Activated CD8-positive, alpha-beta memory T cell treated with anti-CD3 and anti-CD28 coated beads for 48 hours (primary cell): Measurements from ENCODE around the gene ARHGAP42.

Experiments used
- DNase-seq, 3 experiments: peaks; one replicate each; pipeline ENCODE4 v3.0.0-alpha.2; 2020; ENCODE audit warnings: low read depth in 2 of 3, low spot score in 2 of 3

The ARHGAP42 gene

DNA sequence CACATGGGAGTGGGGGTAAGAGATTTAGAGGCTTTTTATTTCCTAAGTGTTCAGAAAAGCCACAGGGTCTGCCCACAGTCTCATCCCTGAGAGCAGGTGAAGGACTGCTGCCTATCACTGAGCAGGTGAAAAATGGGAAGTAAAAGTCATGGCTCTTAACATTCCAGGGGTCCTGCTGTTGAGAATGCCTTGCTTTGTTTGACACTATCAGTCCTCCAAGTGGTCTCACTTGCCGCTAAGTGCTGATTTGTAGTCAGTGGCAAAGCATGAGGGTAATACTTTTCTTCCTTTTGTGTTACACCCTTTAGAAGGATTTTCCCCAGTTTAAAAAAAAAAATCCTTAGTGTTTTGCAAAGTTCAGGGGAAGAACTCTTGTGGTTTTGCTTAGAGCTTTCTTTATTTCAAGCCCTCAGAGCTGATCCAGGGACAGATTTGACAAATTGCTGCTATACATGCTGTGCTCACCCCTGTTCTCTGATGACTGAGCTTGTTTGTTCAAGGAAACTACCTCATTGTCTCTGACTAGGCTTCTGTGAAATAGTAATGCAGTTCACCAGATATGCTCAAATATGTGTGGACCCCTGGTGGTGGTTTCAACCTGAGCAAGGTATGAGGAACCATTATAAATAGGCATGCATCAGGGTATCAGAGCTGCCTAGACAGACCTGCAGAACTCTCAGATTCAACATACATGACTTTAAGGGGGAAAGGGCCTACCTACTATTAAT is 141.0 kb downstream of the ARHGAP42 start:
- no peak for DNase-seq

DNA sequence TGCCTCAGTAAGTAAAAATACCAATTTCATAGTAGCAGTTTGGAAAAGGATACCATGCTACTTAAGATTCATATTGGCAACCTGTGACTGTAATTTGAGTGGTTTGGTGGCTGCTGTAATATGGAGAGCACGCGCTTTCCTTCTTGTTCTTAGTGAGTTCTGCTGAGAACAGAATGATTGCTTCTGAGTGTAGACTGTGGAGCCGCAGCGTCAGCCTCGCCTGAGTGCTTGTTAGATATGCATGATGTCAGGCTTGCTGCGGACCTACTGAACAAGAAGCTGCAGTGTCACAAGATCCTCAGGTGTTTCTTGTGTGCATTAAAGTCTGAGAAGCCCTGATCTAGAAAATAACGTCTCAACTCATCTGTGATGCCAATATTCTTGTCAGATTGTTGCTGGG is 143.2 kb downstream of the ARHGAP42 start:
- no peak for DNase-seq

DNA sequence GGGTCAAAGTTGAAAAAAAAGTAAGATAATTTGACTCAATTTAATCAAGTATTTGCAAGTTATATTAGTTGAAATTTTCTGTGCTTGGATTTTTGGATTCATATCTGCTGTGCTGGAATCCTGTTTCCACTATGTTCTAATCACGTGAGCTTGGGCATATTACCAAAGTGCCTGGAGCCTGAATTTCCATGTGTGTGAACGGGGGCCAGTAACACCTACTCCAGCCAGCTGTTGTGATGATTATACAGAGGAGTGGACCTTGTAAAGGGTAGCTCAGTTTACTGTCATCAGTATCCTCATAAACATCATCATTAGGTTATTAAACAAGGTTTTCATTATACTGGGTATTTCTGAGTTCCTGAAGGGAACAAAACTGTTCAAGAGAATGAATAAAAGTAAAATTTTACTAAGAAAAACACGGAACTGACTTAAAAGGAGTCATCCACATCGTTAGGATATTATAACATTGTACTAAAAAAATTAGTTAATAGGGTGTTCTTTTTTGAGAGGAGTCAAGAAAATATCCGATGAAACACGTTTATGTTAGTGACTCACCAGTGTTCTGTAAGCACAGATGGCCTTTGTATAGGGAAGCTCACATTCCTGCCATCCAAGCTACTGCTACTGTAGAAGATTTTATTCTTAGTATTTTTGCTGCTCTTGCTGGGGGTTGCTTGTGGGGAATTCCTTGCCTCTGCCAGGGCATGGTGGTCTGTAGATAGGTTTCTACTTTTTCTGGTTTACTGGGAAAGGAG is 144.1 kb downstream of the ARHGAP42 start:
- no peak for DNase-seq

DNA sequence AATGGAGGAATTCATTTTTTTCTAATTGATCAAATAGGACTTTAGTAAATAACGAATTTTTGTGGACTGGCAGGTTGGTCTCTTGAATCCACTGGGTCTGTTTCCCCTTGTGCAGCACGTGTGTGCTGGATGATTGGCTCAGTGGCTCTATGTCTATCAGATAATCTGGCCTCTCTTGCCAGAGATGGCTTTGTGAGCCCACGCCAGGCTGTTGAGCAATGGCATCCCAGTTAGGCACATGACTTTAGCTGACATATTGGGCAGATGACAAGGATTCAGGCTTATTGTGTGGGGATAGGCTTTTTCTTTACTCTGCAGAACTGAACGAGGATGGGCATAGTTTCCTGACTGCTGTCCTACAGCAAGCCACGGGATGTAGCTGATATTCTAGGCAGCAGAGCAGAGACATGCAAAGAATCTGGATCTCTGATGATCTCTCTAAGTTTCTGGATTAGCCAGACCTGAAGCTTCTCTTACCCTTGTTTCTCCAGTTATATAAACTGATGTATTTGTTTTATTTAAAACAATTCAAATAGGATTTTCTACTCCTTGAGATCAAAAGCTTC is 144.9 kb downstream of the ARHGAP42 start:
- DNase-seq, result no peak

DNA sequence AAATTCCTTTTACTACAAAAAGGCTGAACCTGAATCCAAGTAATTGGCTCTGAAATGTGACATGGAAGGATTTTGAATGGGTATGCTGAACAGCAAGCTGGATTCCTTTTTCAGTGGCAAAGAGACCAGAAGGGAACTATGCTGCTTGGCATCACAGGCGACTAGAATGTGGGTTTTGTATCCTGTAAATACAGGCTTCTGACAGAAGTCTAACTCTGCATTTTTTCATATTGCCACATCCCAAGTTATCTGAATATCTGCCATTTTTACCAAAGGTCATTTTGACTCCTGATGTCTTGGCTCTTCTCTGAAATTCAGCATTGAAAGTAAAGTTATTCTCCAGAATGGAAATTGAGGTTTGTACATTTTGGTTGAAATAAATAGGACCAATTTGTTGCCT is 145.7 kb downstream of the ARHGAP42 start:
- DNase-seq, result no peak

DNA sequence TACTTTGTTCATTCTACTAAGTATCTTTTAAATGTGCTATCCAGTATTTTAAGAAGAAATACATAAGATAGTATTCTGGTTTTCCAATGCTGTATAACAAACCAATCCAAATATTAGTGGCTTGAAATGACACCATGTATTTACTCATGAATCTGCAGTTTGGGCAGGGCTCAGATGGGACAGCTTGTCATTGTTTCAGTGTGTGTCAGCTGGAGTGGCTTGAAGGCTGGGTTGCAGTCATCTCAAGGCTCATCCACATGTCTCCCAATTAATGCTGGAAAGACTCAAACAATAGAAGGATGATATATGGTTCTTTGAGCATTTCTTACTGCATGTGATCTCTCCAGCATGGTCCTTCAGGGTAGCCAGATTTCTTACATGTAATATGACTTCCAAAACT is 146.2 kb downstream of the ARHGAP42 start:
- DNase-seq, result no peak

DNA sequence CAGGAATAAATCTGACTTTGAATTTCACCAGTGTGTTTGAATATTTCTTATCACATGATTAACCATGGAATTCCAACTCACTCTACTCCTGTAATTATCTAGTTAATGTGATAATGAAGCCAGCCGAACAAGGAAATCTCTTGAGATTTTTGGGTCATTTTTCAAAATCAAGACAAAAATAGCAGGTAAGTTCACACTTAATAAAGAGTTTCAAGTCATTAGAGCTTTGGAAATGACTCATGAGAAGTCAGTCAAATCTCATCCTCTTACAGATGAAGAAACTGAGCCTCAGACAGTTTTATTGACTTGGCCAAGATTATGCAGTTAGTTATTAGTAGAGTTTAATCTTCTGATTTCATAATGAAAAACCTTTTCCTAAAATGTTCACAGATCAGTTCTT is 148.8 kb downstream of the ARHGAP42 start:
- DNase-seq, result no peak

DNA sequence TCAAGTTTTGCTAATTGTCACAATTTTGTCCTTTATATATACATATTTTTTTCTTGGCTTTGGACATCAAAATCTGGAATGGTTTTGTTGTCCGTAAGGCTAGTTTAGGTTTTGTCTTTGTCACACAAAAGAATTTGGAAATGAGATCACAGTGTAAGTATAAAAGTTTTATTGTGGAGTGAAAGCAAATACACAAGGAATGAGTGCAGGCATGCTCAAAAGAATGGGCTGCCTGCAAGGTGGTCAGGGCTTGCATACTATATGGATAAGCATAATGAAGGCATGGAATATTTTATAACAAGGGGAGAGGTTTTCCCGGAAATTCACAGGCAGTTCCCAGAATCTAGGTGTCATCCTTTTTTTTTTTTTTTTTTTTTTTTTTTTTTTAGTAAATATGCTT is 150.2 kb downstream of the ARHGAP42 start:
- no peak for DNase-seq

DNA sequence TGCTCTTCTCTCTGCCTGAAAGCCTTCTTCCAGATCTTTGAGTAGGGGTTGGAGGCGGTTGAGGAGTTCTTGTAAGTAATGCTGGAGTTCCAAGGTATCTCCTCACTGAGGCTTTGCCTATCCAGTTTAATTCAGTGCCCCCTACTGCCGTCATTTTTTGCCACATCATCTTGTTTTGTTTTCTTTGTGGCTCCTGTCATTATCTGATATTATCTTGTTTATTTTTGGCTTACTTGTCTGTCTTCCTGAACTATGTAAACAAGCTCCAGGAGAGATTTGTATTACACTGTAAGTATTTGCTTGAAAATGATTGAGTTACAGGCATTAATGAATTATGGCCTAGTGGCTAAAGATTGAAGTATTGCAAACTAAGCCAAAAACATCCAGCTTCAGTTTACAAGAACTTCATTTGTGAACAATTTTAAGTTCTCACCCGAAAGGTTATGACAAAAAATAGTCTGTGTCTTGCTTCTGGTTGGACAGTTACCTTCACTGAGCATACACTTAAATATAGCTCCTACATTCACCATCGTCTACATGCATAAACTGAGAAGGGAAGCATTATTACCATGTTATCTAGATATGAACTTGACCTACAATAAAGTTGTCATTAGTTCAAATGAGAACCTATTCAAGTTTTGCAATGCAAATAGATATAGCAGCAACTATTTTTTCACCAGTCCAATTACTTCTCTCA is 154.8 kb downstream of the ARHGAP42 start:
- no peak for DNase-seq

DNA sequence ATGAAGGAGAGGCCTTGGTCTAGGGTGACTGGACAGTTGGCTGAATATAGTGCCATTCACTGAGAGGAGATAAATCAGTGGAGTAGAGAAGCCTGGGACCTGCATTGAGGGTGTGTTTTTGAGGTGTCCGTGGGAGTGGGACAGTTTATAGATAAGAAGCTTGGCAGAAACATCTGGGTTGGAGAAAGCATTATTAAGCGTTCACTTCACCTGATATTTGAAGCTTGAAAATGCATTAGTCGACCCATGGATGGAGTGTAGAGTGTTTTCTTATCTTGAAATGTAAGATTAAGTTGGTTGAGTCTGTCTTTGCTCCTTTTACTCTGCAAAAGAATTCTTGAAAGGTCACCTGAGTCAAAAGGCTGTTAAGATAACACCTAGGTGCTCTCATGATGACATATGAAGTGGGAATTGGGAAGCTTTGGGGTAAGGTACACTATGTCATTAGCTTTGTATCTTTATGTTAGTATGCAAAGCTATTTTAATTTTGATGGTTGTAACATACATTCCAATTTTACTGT is 160.7 kb downstream of the ARHGAP42 start:
- no peak for DNase-seq

DNA sequence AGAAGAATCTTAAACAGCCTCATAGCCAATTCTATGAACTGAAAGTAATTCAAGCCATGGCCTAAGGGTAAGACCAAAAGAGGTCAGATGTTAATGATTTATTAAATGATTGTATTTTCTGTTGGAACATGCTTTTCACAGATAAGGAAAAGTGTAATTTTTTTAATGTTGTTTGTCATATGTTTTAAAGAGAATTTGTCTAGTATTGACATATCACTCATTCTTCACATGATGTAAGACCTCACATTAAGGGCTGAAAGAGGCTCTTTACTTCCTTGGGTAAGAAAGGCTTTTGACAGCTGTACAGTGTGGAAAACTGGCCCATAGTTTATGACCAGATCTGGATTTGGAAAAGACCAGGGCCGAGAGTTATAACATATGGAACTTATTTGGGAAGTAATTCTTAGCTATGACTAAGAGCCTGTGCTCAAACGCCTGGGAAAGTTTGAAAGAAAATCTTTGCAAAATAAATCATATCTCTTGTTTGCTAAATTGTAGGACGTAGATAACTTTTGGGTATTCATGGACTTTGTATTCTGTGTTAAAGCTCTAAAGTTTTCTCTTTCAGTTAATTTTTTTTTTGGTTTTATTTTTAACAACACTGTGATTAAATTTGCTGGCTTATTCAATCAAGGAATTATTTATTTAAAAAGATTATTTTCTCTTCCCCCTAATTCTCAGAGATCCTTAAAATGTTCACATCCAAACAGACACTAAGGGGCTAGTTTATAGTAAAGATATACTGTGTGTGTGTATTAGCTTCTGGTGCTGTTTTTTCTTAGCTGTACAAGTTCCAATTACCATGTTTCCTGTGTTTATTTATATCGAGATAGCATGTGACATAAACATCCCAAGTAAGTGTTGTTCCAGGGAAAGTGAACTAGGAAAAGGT is 162.2 kb downstream of the ARHGAP42 start:
- no peak for DNase-seq

DNA sequence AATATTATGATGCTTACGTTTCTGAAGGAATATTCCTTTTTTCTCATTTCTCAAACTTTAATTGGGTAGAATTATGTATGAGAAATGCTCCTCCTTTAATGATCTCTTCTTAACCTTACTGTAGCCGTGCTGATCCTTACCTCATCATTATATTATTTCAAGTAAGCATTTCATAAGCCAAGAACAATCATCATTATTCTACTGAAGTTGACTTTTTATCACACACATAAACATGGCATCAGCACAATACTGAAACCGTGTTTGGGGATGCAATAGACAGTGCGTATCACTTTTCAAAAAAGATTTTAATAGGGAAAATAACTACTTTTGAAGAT is 162.8 kb downstream of the ARHGAP42 start:
- no peak for DNase-seq

DNA sequence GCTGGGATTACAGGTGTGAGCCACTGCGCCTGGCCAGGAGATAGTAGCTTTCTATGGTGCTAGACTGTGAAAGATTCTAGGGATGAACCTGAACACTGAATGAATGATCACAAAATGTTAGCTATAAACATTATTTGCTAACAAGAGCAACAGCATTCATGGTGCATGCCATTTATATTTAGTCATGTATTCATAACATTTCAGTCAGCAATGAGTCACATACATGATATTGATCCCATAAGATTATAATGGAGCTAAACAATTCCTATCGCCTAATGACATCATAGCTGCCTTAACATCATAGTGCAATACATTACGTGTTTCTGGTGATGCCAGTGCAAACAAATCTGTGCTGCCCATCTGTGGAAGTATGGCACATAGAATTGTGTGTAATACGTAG is 164.1 kb downstream of the ARHGAP42 start:
- DNase-seq, result no peak

DNA sequence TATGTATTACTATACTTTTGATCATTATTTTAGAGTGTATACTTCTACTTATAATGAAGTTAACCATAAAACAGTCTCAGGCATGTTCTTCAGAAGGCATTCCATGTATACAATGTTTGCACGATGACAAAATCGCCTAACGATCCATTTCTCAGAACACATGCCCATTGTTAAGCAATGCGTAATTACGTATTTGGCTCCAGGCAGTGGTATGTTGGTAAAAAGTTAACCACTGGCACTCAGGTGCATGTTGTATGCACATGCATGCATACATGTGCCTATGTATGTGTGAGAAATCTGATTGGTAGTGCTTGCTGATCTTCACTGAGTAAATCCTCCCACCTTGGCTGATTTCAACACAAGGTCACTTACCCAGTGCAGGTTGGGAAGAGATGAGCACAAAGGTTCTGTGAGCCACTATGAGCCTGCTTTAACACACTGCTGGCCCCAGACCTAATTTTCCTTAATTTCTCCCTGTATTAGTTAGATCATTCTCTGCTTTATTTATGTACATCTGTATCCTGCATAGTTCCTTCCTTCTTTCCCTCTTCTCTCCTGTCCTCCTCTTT is 164.6 kb downstream of the ARHGAP42 start:
- DNase-seq, result no peak

DNA sequence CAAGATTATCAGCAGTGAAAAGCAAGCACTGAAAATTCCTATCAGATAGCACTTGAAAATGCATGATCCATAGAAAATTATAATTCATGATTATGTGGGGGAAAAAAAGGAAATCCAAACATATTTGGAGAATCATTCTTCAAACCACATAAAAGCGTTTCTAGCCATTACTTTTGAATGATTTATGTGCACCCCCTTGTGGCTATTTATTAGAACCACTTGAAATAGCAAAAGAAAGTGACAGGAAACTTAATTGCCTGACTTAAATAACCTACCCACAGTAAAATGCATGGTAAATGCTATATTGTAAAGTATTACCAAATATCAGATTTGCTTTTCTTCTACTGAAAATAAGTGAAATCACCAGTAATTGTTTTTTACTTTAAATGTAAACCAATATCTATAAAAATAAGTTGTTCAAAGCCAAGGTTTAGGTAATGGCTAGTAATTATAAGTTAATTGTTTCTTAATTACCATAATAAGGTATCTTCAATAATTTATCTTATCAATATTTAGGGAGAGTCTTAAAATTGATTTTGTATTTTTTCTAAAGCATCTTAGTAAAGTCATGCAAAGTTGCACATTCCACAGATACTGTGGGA is 168.5 kb downstream of the ARHGAP42 start:
- no peak for DNase-seq

DNA sequence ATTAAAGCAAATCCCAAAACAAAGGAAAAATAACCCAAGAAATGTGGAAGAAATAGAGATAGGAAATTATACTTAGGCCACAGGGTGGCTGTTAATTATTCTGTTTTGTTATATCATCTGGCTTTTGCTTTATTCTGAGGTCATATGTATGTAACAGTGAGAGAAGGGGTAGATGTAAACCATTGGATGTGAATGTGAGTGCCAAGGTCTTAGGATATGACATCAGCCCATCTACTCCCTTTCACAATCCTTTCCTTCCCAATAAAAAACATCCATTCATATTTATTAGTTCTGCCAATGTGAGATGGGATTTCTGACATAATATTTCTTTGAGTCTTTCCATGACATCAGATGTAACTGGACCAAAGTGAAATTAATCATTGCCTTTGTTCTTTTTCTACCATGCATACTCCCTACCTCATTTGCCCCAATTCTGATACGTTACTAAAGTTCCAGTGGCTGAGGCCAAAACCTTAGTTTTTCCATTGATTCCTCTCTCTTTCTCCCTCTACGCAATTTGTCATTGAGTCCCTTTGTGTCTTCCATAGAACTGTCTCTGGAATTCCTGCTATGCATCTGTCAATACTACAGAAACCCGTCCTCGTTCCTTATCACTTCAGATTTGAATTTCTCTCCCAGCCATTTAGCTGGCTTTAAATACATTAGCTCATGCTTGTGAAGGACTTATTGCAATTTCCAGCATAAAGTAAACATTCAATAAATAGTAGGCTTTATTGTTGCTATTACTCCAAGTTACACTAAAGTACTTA is 170.3 kb downstream of the ARHGAP42 start:
- no peak for DNase-seq

DNA sequence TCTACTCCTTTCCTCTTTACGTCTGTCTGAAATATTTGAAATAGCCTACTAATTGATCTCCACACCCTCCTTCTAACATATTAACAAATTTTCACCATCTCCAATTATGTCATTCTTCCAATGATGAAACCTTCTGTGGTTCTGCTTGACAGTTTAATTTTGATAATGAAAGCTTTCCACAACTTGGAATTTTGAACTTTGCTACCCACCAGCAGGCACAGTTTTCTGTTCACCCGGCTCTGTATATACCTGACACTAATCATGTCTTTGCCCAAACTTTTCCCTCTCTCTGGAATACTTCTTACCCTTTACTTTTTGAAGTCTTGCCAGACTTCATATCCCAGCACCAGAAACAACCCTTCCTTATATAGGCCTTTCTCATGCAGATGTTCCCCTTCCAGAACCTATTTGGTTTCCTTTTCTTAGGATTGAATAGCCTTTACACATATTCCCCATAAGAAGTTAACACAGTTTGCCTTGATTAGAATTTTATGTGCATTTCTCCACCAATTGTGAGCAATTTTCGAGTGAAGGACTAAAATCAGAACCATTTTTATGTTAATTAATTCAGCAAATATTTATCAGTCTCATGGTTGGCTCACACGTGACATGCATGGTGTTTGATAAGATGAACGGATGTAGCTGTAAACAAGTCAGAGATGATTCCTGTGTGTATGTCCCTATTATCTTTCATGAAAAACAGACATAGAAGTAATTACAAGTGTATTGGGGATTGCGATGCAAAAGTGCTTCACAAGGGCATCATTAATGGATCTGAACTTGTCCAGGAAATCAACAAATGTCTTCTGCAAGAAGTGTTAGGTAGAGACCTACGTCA is 173.4 kb downstream of the ARHGAP42 start:
- DNase-seq, result no peak

DNA sequence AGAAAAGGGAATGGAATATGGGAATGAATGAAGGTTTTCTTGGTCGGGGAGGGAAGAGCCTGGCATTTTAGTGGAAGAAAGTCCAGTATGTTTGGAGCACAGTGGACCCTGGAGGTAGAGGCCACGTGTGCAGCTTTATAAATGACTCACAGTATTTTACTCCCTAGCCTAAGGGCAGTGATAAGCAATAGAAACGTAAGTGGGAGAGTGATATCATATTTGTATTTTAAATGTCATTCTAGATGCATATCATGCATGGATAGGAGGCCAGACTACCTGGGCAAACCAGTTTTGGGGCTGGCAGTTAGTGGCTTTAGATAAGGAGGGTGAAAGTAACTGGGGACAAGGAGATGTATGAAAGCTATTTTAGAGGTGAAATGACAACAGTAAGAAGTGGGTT is 174.1 kb downstream of the ARHGAP42 start:
- no peak for DNase-seq
